ENCODE results near the gene FOXP1. TPM values are rescaled to one million over a fixed set of nuclear protein-coding genes. Genes with fewer than 3 reads are reported as not detected.

Gene FOXP1
- total RNA-seq, 1 experiment from 2014 or later, result 75.3 TPM

DNA sequence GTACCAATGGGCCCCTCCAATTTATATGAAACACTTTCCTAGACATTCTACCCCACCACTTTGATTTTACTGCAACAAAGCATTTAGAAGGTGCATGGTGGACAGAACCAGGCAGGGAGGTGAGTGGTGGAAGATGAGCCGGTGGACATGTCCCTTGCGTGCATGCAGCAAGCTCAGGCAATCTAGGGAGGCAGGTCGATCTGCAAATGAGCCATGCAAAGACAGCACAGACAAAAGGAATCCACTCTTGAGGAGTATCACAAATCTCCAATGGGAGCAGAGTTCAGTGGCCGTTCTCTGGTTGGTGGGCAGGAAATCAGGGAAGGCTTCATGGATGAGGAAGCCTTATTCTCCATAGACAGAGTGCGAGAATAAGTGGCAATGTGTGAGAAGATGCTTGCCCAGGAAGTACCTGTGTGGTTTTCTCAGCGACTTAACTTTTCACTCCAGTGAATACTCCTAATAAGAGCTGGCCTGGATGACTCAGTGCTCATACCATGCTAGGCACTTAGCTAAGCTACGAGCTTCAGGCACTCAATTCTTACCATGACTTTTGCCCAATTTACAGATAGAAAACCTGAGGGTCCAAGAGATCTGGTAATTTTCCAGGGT is 152.5 kb downstream of the FOXP1 start:
- Mint-ChIP-seq H3K4me1 (peaks cover 30 to 41% of the 10 kb centered on the region in 2 experiments), H3K4me3 (no peak overlapping the region), H3K9me3 (peaks cover 8 to 10% of the 10 kb centered on the region in 2 experiments), H3K27ac (peak overlapping the region in 1 of 3 experiments; percentile 55; a peak in 1 of 7 replicates), H3K36me3 (ENCODE audit: insufficient read depth in 1 of 3, low read depth in 3 of 3) (peaks cover 6 to 11% (median 6%) of the 10 kb centered on the region in 3 experiments), H3K27me3 (ENCODE audit: low read depth) (peaks cover 2% of the 10 kb centered on the region; the same call in 1 of the 2 replicates)
- Histone ChIP-seq H3K18ac (ENCODE audit: insufficient read length, low read depth, low read length) (no peak overlapping the region), H3T11ph (ENCODE audit: low read length) (no peak overlapping the region), H3K4ac (ENCODE audit: low read depth, low read length) (no peak overlapping the region), H3K27me3 (ENCODE audit: insufficient read depth, low read length) (no peaks in the 10 kb centered on the region), H3K27ac (ENCODE audit: insufficient read length, low read depth, low read length) (no peak overlapping the region), H2BK120ac (ENCODE audit: low read depth, low read length, poor library complexity, severe bottlenecking) (no peak overlapping the region), H2BK5ac (ENCODE audit: insufficient read length, low read length) (no peak overlapping the region), H4K5ac (ENCODE audit: insufficient read length, low read depth, low read length) (no peak overlapping the region), H4K8ac (replicated peaks; ENCODE audit: insufficient read length, low read depth, low read length) (no peak overlapping the region), H4K91ac (ENCODE audit: insufficient read length, low read depth, low read length) (no peak overlapping the region), H2BK15ac (ENCODE audit: low read depth, low read length) (no peak overlapping the region), H3K23ac (ENCODE audit: insufficient read length, low read depth, low read length) (no peak overlapping the region), H3K9ac (ENCODE audit: extremely low read depth, insufficient read length, low read length) (no peak overlapping the region), H3K56ac (ENCODE audit: insufficient read length, low read depth, low read length) (no peak overlapping the region), H2BK12ac (ENCODE audit: insufficient read length, low read depth, low read length) (no peak overlapping the region), H4K20me1 (ENCODE audit: control insufficient read depth, insufficient read depth, insufficient read length) (no peaks in the 10 kb centered on the region), H3K4me2 (ENCODE audit: insufficient read depth, insufficient read length, low read length) (no peak overlapping the region), H3K9me3 (ENCODE audit: control insufficient read depth, low read depth, low read length) (no peaks in the 10 kb centered on the region), H3K79me1 (ENCODE audit: insufficient read depth, low read depth, low read length, poor library complexity, severe bottlenecking) (no peaks in the 10 kb centered on the region), H2BK20ac (ENCODE audit: low read depth, low read length, poor library complexity, severe bottlenecking) (no peak overlapping the region), H3K4me1 (ENCODE audit: insufficient read depth, low read length) (no peaks in the 10 kb centered on the region; the same call in 1 of the 2 replicates), H2AK5ac (ENCODE audit: insufficient read length, low read length) (no peak overlapping the region), H3K23me2 (ENCODE audit: insufficient read length, low read depth, low read length, poor library complexity, severe bottlenecking) (no peaks in the 10 kb centered on the region), H3K79me2 (ENCODE audit: insufficient read depth, low read length) (no peaks in the 10 kb centered on the region), H2AFZ (ENCODE audit: low read length) (no peak overlapping the region), H3K14ac (ENCODE audit: insufficient read depth, low read length) (no peak overlapping the region)
- TF ChIP-seq, protein P1, sequence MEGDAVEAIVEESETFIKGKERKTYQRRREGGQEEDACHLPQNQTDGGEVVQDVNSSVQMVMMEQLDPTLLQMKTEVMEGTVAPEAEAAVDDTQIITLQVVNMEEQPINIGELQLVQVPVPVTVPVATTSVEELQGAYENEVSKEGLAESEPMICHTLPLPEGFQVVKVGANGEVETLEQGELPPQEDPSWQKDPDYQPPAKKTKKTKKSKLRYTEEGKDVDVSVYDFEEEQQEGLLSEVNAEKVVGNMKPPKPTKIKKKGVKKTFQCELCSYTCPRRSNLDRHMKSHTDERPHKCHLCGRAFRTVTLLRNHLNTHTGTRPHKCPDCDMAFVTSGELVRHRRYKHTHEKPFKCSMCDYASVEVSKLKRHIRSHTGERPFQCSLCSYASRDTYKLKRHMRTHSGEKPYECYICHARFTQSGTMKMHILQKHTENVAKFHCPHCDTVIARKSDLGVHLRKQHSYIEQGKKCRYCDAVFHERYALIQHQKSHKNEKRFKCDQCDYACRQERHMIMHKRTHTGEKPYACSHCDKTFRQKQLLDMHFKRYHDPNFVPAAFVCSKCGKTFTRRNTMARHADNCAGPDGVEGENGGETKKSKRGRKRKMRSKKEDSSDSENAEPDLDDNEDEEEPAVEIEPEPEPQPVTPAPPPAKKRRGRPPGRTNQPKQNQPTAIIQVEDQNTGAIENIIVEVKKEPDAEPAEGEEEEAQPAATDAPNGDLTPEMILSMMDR (conservative IDR thresholded peaks at IDR 0.05), result no peak
- no peak for DNase-seq
- WGBS (ENCODE audit: extremely low coverage, insufficient read length, low lambda C conversion rate), result no CpG with 5 or more reads among the region's 7 CpGs

Measured in H9 (cell line).